H9 (cell line): ENCODE measurements around the gene CLIC3. TPM values are rescaled to one million over a fixed set of nuclear protein-coding genes. Genes with fewer than 3 reads are reported as not detected.

Experiments used
- DNase-seq: peaks from one replicate; pipeline ENCODE4 v3.0.0-alpha.2; 2017
- H2AFZ ChIP-seq: one replicate; pipeline ENCODE4 v1.6.1; 2013; ENCODE audit warnings: mild to moderate bottlenecking, low read length, control low read depth, moderate library complexity
- H2AK5ac ChIP-seq: 2 replicates; pipeline ENCODE4 v1.6.1; 2013; ENCODE audit warnings: low read length, control low read depth, mixed read lengths; ENCODE audit not compliant: insufficient read length
- H2BK120ac ChIP-seq: one replicate; pipeline ENCODE4 v1.6.1; 2013; ENCODE audit warnings: low read depth, mild to moderate bottlenecking, low read length, control low read depth, inconsistent platforms; ENCODE audit not compliant: poor library complexity, severe bottlenecking
- H2BK12ac ChIP-seq: 2 replicates; pipeline ENCODE4 v1.6.1; 2013; ENCODE audit warnings: low read length, control low read depth, mixed read lengths, low read depth; ENCODE audit not compliant: insufficient read length
- H2BK15ac ChIP-seq: 2 replicates; pipeline ENCODE4 v1.6.1; 2013; ENCODE audit warnings: low read depth, low read length, control low read depth
- H2BK20ac ChIP-seq: one replicate; pipeline ENCODE4 v1.6.1; 2013; ENCODE audit warnings: low read depth, mild to moderate bottlenecking, low read length, control low read depth, inconsistent platforms; ENCODE audit not compliant: poor library complexity, severe bottlenecking
- H2BK5ac ChIP-seq: 2 replicates; pipeline ENCODE4 v1.6.1; 2013; ENCODE audit warnings: low read length, control low read depth, mixed read lengths; ENCODE audit not compliant: insufficient read length
- H3K14ac ChIP-seq: 2 replicates; pipeline ENCODE4 v1.6.1; 2013; ENCODE audit warnings: low read length, control low read depth; ENCODE audit not compliant: insufficient read depth
- H3K18ac ChIP-seq: 2 replicates; pipeline ENCODE4 v1.6.1; 2013; ENCODE audit warnings: low read depth, mild to moderate bottlenecking, mixed read lengths, low read length, control low read depth; ENCODE audit not compliant: insufficient read length
- H3K23ac ChIP-seq: 2 replicates; pipeline ENCODE4 v1.6.1; 2013; ENCODE audit warnings: low read length, control low read depth, mixed read lengths, low read depth; ENCODE audit not compliant: insufficient read length
- H3K23me2 ChIP-seq: 2 replicates; pipeline ENCODE4 v1.6.1; 2013; ENCODE audit warnings: low read depth, mild to moderate bottlenecking, mixed read lengths, low read length, control low read depth; ENCODE audit not compliant: insufficient read length, poor library complexity, severe bottlenecking
- H3K27ac ChIP-seq: 2 replicates; pipeline ENCODE4 v1.5.1; 2013; ENCODE audit warnings: low read length, control low read depth, mixed read lengths, low read depth; ENCODE audit not compliant: insufficient read length
- H3K27me3 ChIP-seq: 2 replicates; pipeline ENCODE4 v1.6.1; 2013; ENCODE audit warnings: low read length, control low read depth, inconsistent platforms; ENCODE audit not compliant: insufficient read depth
- H3K4ac ChIP-seq: 2 replicates; pipeline ENCODE4 v1.6.1; 2013; ENCODE audit warnings: low read depth, mild to moderate bottlenecking, control low read depth, inconsistent platforms, low read length, moderate library complexity
- H3K4me1 ChIP-seq: 2 replicates; pipeline ENCODE4 v1.6.1; 2013; ENCODE audit warnings: low read length, control low read depth, inconsistent platforms; ENCODE audit not compliant: insufficient read depth
- H3K4me2 ChIP-seq: 2 replicates; pipeline ENCODE4 v1.6.1; 2013; ENCODE audit warnings: low read length, control low read depth, mixed read lengths; ENCODE audit not compliant: insufficient read length, insufficient read depth
- H3K56ac ChIP-seq: 2 replicates; pipeline ENCODE4 v1.6.1; 2013; ENCODE audit warnings: low read depth, mild to moderate bottlenecking, mixed read lengths, low read length, control low read depth; ENCODE audit not compliant: insufficient read length
- H3K79me1 ChIP-seq: 2 replicates; pipeline ENCODE4 v1.6.1; 2013; ENCODE audit warnings: low read depth, mild to moderate bottlenecking, moderate library complexity, low read length, control low read depth, inconsistent platforms; ENCODE audit not compliant: insufficient read depth, poor library complexity, severe bottlenecking
- H3K79me2 ChIP-seq: 2 replicates; pipeline ENCODE4 v1.6.1; 2013; ENCODE audit warnings: low read length, control low read depth, inconsistent platforms; ENCODE audit not compliant: insufficient read depth
- H3K9ac ChIP-seq: 2 replicates; pipeline ENCODE4 v1.6.1; 2013; ENCODE audit warnings: low read length, control low read depth, mixed read lengths; ENCODE audit not compliant: insufficient read length; ENCODE audit errors: extremely low read depth
- H3K9me3 ChIP-seq: one replicate; pipeline ENCODE4 v1.6.1; 2013; ENCODE audit warnings: low read depth, low read length, inconsistent platforms; ENCODE audit not compliant: control insufficient read depth
- H3T11ph ChIP-seq: one replicate; pipeline ENCODE4 v1.6.1; 2013; ENCODE audit warnings: mild to moderate bottlenecking, low read length, control low read depth, inconsistent platforms
- H4K20me1 ChIP-seq: one replicate; pipeline ENCODE4 v1.6.1; 2013; ENCODE audit not compliant: control insufficient read depth, insufficient read length, insufficient read depth
- H4K5ac ChIP-seq: 2 replicates; pipeline ENCODE4 v1.6.1; 2013; ENCODE audit warnings: low read depth, mild to moderate bottlenecking, mixed read lengths, low read length, control low read depth; ENCODE audit not compliant: insufficient read length
- H4K8ac ChIP-seq: replicated peaks from 2 replicates; pipeline ENCODE4 v1.6.1; 2013; ENCODE audit warnings: low read length, control low read depth, mixed read lengths, low read depth; ENCODE audit not compliant: insufficient read length
- H4K91ac ChIP-seq: 2 replicates; pipeline ENCODE4 v1.6.1; 2013; ENCODE audit warnings: low read depth, mild to moderate bottlenecking, moderate library complexity, mixed read lengths, low read length, control low read depth; ENCODE audit not compliant: insufficient read length
- H3K27ac Mint-ChIP-seq, 3 experiments: 2 replicates in 2 of 3; 3 replicates in 1 of 3; pipeline ENCODE4 v1.8.0; 2020 to 2021; ENCODE audit warnings: mixed read lengths in 3 of 3, mild to moderate bottlenecking in 1 of 3, moderate library complexity in 1 of 3
- H3K27me3 Mint-ChIP-seq: 2 replicates; pipeline ENCODE4 v1.8.0; 2021; ENCODE audit warnings: low read depth, mild to moderate bottlenecking, moderate library complexity, mixed read lengths
- H3K36me3 Mint-ChIP-seq, 3 experiments: 2 replicates in 2 of 3; 3 replicates in 1 of 3; pipeline ENCODE4 v1.8.0; 2020 to 2021; ENCODE audit warnings: low read depth in 3 of 3, mixed read lengths in 3 of 3; ENCODE audit not compliant: insufficient read depth in 1 of 3
- H3K4me1 Mint-ChIP-seq, 2 experiments: 2 replicates each; pipeline ENCODE4 v1.8.0; 2020; ENCODE audit warnings: mixed read lengths in 2 of 2
- H3K4me3 Mint-ChIP-seq, 2 experiments: 2 replicates in 1 of 2; 3 replicates in 1 of 2; pipeline ENCODE4 v1.8.0; 2020 to 2021; ENCODE audit warnings: mild to moderate bottlenecking in 2 of 2, mixed read lengths in 2 of 2, moderate library complexity in 1 of 2
- H3K9me3 Mint-ChIP-seq, 2 experiments: 2 replicates in 1 of 2; 3 replicates in 1 of 2; pipeline ENCODE4 v1.8.0; 2020; ENCODE audit warnings: mild to moderate bottlenecking in 2 of 2, mixed read lengths in 2 of 2, moderate library complexity in 1 of 2
- CTCF ChIP-seq: fragments of 200-600 bp; sonication (generic); conservative IDR thresholded peaks from 3 replicates; pipeline ENCODE4 v1.8.0; 2021; ENCODE audit warnings: antibody characterized with exemption, mild to moderate bottlenecking
- whole genome bisulfite sequencing: extraction: QIAGEN DNeasy Blood & Tissue Kit; methylation state at CpG from one replicate; pipeline ENCODE4 v1.1.7; 2013; ENCODE audit warnings: missing lambda C conversion rate, low lambda C conversion rate, mixed read lengths; ENCODE audit not compliant: insufficient read length; ENCODE audit errors: extremely low coverage; 5-methylcytosine and 5-hydroxymethylcytosine counted together
- total RNA-seq: library from RNA; stranded (reverse); gene quantifications from 2 replicates; pipeline ENCODE4 v1.2.1, GENCODE V29; 2021

Gene CLIC3
- total RNA-seq, 1 experiment from 2014 or later: 0.31 TPM

- no peak overlapping the region for H3K27ac Mint-ChIP-seq
- Histone ChIP-seq H3K4ac (no peak overlapping the region), H4K8ac (no peak overlapping the region), H3K27me3 (no peaks in the 10 kb centered on the region), H3K23ac (no peak overlapping the region), H3K56ac (no peak overlapping the region), H3K18ac (no peak overlapping the region), H2BK20ac (no peak overlapping the region), H2BK15ac (no peak overlapping the region), H3K23me2 (no peaks in the 10 kb centered on the region), H3K9me3 (no peaks in the 10 kb centered on the region), H2AFZ (no peak overlapping the region), H3K4me2 (no peak overlapping the region), H2BK5ac (no peak overlapping the region), H3K9ac (no peak overlapping the region), H2BK120ac (no peak overlapping the region), H4K20me1 (peaks cover 2% of the 10 kb centered on the region), H3K4me1 (no peaks in the 10 kb centered on the region), H2AK5ac (no peak overlapping the region), H3K27ac (no peak overlapping the region), H3K79me2 (no peaks in the 10 kb centered on the region), H4K91ac (no peak overlapping the region), H3K79me1 (no peaks in the 10 kb centered on the region), H3T11ph (no peak overlapping the region), H3K14ac (no peak overlapping the region; the same call in 1 of the 2 replicates), H2BK12ac (no peak overlapping the region), H4K5ac (no peak overlapping the region)
- WGBS: no CpG with 5 or more reads among the region's 16 CpGs
- no peak for TF ChIP-seq CTCF
- H3K27me3 Mint-ChIP-seq: no peaks in the 10 kb centered on the region; the same call in 1 of the 2 replicates
- H3K4me1 Mint-ChIP-seq: no peaks in the 10 kb centered on the region; a peak in 1 of 4 replicates
- no peaks in the 10 kb centered on the region for H3K9me3 Mint-ChIP-seq
- H3K4me3 Mint-ChIP-seq: no peak overlapping the region
- DNase-seq: no peak
- peaks cover 4 to 13% (median 6%) of the 10 kb centered on the region in 3 experiments; a peak in 5 of 7 replicates for H3K36me3 Mint-ChIP-seq
These were observed 20.1 kb upstream of the CLIC3 start for GRCh38 chr9:137016436-137016835.
